PC-9 (cell line): ENCODE data around the gene NLK. TPM values are rescaled to one million over a fixed set of nuclear protein-coding genes. Genes with fewer than 3 reads are reported as not detected.

Source experiments
- BruUV-seq: library from RNA; stranded (reverse); fragments of 400-500 nt; replicated peaks from 2 replicates; lab custom pipeline; 2021; lab: Mats Ljungman, UMichigan
- CTCF ChIA-PET: fragments of 300-600 bp; sonication (Branson Sonifier 250); formaldehyde crosslinking; loops from one replicate; lab custom pipeline; 2022; ENCODE audit warnings: antibody characterized with exemption; lab: Charles Lee
- POLR2A ChIA-PET: fragments of 300-600 bp; sonication (Branson Sonifier 250); formaldehyde crosslinking; loops from one replicate; lab custom pipeline; 2022; ENCODE audit warnings: antibody characterized with exemption; ENCODE audit not compliant: unreplicated experiment; lab: Charles Lee
- DNase-seq, 2 experiments: peaks; one replicate each; pipeline versions ENCODE4 v3.0.0 to v3.0.0-alpha.2; 2015 to 2022; ENCODE audit warnings: mixed read lengths in 1 of 2
- H2AFZ ChIP-seq: fragments of 200-600 bp; sonication (generic); 2 replicates; pipeline ENCODE4 v1.8.1; 2017; ENCODE audit warnings: antibody characterized with exemption
- H3F3A ChIP-seq: fragments of 200-600 bp; sonication (generic); 2 replicates; pipeline ENCODE4 v1.8.1; 2017; ENCODE audit warnings: antibody characterized with exemption, mild to moderate bottlenecking, low read depth; ENCODE audit not compliant: insufficient read depth
- H3K27ac ChIP-seq: fragments of 200-600 bp; sonication (generic); 2 replicates; pipeline ENCODE4 v1.6.1; 2016; ENCODE audit warnings: mixed run types
- H3K27me3 ChIP-seq: fragments of 200-600 bp; sonication (generic); 2 replicates; pipeline ENCODE4 v1.6.1; 2016; ENCODE audit warnings: low read depth, mixed run types; ENCODE audit not compliant: insufficient read depth
- H3K36me3 ChIP-seq: fragments of 200-600 bp; sonication (generic); 2 replicates; pipeline ENCODE4 v1.6.1; 2016; ENCODE audit warnings: low read depth, mixed run types
- H3K4me1 ChIP-seq: fragments of 200-600 bp; sonication (generic); replicated peaks from 2 replicates; pipeline ENCODE4 v1.6.1; 2016; ENCODE audit warnings: mixed run types; ENCODE audit not compliant: insufficient read depth
- H3K4me2 ChIP-seq: fragments of 200-600 bp; sonication (generic); 2 replicates; pipeline ENCODE4 v1.6.1; 2017; ENCODE audit warnings: mixed run types
- H3K4me3 ChIP-seq: fragments of 200-600 bp; sonication (generic); 2 replicates; pipeline ENCODE4 v1.6.1; 2016; ENCODE audit warnings: mixed run types
- H3K79me2 ChIP-seq: fragments of 200-600 bp; sonication (generic); 2 replicates; pipeline ENCODE4 v1.6.1; 2017; ENCODE audit warnings: low read depth, mixed run types
- H3K9me2 ChIP-seq: fragments of 200-600 bp; sonication (generic); 2 replicates; pipeline ENCODE4 v1.8.1; 2017; ENCODE audit warnings: mild to moderate bottlenecking; ENCODE audit not compliant: insufficient read depth
- H3K9me3 ChIP-seq: fragments of 200-600 bp; sonication (generic); 2 replicates; pipeline ENCODE4 v1.8.1; 2016; ENCODE audit warnings: low read depth; ENCODE audit not compliant: insufficient read depth
- H4K20me1 ChIP-seq: fragments of 200-600 bp; sonication (generic); 2 replicates; pipeline ENCODE4 v1.8.1; 2017; ENCODE audit not compliant: insufficient read depth
- CTCF ChIP-seq: fragments of 200-600 bp; sonication (generic); conservative IDR thresholded peaks from 2 replicates; pipeline ENCODE4 v1.6.1; 2017; ENCODE audit warnings: mixed run types, antibody characterized with exemption, mild to moderate bottlenecking, moderate library complexity
- EZH2 ChIP-seq: fragments of 200-600 bp; sonication (generic); IDR thresholded peaks from 2 replicates; pipeline ENCODE4 v1.8.0; 2017; ENCODE audit warnings: antibody characterized with exemption, low read depth
- intact Hi-C: fragments of 100-400 bp; cut with micrococcal nuclease; formaldehyde crosslinking; loops from one replicate; pipeline ENCODE4 v1.10.0; 2022; ENCODE audit not compliant: unreplicated experiment
- total RNA-seq: library from RNA; stranded (reverse); gene quantifications from 2 replicates; pipeline ENCODE4 v1.2.3, GENCODE V29; 2021

NLK gene
- total RNA-seq, 1 experiment from 2014 or later: 20.7 TPM

- Histone ChIP-seq H3K79me2 (peaks cover 44% of the 10 kb centered on the region), H3K4me3 (peak overlapping the region; percentile 76), H3K27ac (no peak overlapping the region), H4K20me1 (no peaks in the 10 kb centered on the region), H3K27me3 (no peaks in the 10 kb centered on the region), H3K36me3 (no peaks in the 10 kb centered on the region), H3K4me1 (peaks cover 29% of the 10 kb centered on the region), H3F3A (no peaks in the 10 kb centered on the region), H3K4me2 (peak overlapping the region; percentile 61), H3K9me2 (no peaks in the 10 kb centered on the region; the same call in 1 of the 2 replicates), H3K9me3 (no peaks in the 10 kb centered on the region), H2AFZ (no peak overlapping the region)
- intact Hi-C loops: loop anchor here (5.0 to 10.0 kb wide), 3 partner anchors 56 to 296 kb away; partner anchors contain the start of genes IFT20, LYRM9 and TNFAIP1
- no TSS peak for BruUV-seq
- ChIA-PET POLR2A (interaction anchor here (0.5 to 0.7 kb wide), 9 partner anchors 12 to 801 kb away, joined by 3 to 15 read pairs (median 4); partner anchors contain the start of gene PIGS), CTCF (interaction anchor here (0.6 kb wide), 1 partner anchor 192 kb away, joined by 3 read pairs; no protein-coding TSS in a partner anchor)
- TF ChIP-seq CTCF (no peak), EZH2 (no peak)
- peak; percentile 98 to 99 for DNase-seq
These were observed 1.2 kb upstream of the NLK start for GRCh38 chr17:28041068-28041843.

- Histone ChIP-seq H2AFZ (peak overlapping the region; percentile 78), H3F3A (no peaks in the 10 kb centered on the region), H3K4me1 (peaks cover 29% of the 10 kb centered on the region), H3K4me3 (peak overlapping the region; percentile 76), H3K27me3 (no peaks in the 10 kb centered on the region), H3K36me3 (peaks cover 5% of the 10 kb centered on the region; the same call in 1 of the 2 replicates), H3K9me3 (no peaks in the 10 kb centered on the region), H3K79me2 (peaks cover 52% of the 10 kb centered on the region), H3K4me2 (peak overlapping the region; percentile 85), H3K9me2 (no peaks in the 10 kb centered on the region; the same call in 1 of the 2 replicates), H4K20me1 (no peaks in the 10 kb centered on the region; the same call in 1 of the 2 replicates), H3K27ac (no peak overlapping the region)
- DNase-seq: no peak
- intact Hi-C loops: loop anchor here (5.0 to 10.0 kb wide), 3 partner anchors 57 to 295 kb away; partner anchors contain the start of genes IFT20, LYRM9 and TNFAIP1
- BruUV-seq: no TSS peak
- ChIA-PET POLR2A (interaction anchor here (0.5 to 0.7 kb wide), 2 partner anchors 85 to 363 kb away, joined by 3 to 5 read pairs; no protein-coding TSS in a partner anchor), CTCF (no interaction called here)
- no peak for TF ChIP-seq EZH2
- no peak for TF ChIP-seq CTCF
These were observed 427 bp upstream of the NLK start for GRCh38 chr17:28041844-28042656.
